ENCODE measurements around the gene TARS3.
A peak's percentile ranks its signal among the peaks of the same experiment; 100 is the strongest.

TARS3 gene

DNA sequence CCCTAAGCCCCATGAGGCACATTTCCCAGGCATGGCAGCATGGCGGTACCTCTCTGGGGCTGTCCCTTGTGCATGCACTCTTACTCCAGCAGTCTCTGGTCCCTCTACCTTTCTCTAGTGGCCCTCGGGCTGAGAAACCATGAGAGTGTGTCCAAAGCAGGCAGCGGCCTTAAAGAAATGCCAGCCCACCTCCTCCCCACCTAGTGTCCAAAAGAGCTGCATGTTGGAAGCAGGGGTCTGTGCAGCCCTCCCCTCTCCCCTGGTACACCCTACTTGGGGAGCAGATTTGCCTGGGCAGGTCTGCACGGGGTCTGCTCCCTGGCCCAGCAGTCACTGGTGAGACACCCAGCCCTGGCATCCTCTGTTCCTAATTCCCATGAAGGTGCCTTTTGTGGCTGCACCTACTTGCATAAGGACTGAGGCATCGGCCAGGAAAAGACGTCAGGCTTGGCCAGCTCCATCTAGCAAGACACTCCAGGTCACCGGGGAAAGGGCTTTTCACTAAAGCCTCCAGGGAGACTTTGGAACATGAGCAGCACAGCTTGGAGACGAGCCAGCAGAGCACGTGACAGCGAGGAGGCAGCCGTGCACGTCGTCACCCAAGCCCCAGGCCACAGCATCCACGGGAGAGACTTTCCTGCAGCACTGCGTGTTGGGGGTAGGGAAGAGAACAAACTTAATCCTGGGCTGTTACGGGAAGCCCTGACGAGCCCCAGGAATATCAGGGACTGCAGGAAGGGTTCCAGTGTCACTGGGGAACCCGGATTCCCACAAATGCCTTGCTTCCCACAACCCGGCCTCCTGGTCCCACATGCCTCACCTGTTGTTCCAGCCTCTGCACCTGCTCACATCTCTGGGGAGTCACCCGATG lies 110.9 kb downstream of the TARS3 start:
- Histone ChIP-seq H3K9me3 (replicated peaks in 1 of 2; ENCODE audit: control insufficient read depth in 2 of 2, insufficient read depth in 1 of 2, low read depth in 1 of 2, low read length in 2 of 2) (no peaks in the 10 kb centered on the region), H3K79me1 (ENCODE audit: low read depth, low read length) (no peaks in the 10 kb centered on the region), H3K18ac (ENCODE audit: low read length) (peak overlapping the region; percentile 61), H3K14ac (ENCODE audit: low read length) (peak overlapping the region; percentile 11), H4K8ac (ENCODE audit: low read depth, low read length) (no peak overlapping the region), H3K4ac (ENCODE audit: low read length) (no peak overlapping the region), H3K4me1 (ENCODE audit: control insufficient read depth in 2 of 2, insufficient read depth in 1 of 2, low read depth in 1 of 2, low read length in 2 of 2) (peaks cover 17 to 28% of the 10 kb centered on the region in 2 donors), H2AFZ (ENCODE audit: low read length) (peak overlapping the region; percentile 57), H3K23ac (ENCODE audit: low read depth, low read length, poor library complexity) (no peak overlapping the region), H3K4me3 (ENCODE audit: low read length in 2 of 2) (no peak overlapping the region), H4K91ac (ENCODE audit: low read depth, low read length, poor library complexity) (no peak overlapping the region), H3K9ac (ENCODE audit: low read depth, low read length, poor library complexity) (no peak overlapping the region), H3K4me2 (ENCODE audit: insufficient read depth, low read length, poor library complexity, severe bottlenecking) (no peak overlapping the region), H3K36me3 (replicated peaks in 1 of 2; ENCODE audit: control insufficient read depth in 2 of 2, insufficient read depth in 2 of 2, low read length in 2 of 2) (no peaks in the 10 kb centered on the region), H2BK12ac (ENCODE audit: low read length) (no peak overlapping the region), H3K27ac (replicated peaks; ENCODE audit: low read length) (no peak overlapping the region), H3K27me3 (ENCODE audit: control insufficient read depth in 3 of 3, insufficient read depth in 3 of 3, low read depth in 1 of 3, low read length in 3 of 3) (no peaks in the 10 kb centered on the region), H2BK5ac (ENCODE audit: low read length) (peak overlapping the region; percentile 69), H2BK15ac (ENCODE audit: low read length) (peak overlapping the region; percentile 82), H2AK5ac (ENCODE audit: low read depth, low read length) (peak overlapping the region; percentile 70), H2BK120ac (ENCODE audit: low read depth, low read length) (peak overlapping the region; percentile 55)
- no CpG with 5 or more reads among the region's 20 CpGs for WGBS, 2 donors (ENCODE audit: extremely low coverage in 2 of 2, insufficient read length in 2 of 2, insufficient replicate concordance in 1 of 2)
- no peak for DNase-seq (ENCODE audit: low spot score)

- peak overlapping the region; percentile 44 for H2BK15ac ChIP-seq (ENCODE audit: low read length)
- H3K4me2 ChIP-seq (ENCODE audit: insufficient read depth, low read length, poor library complexity, severe bottlenecking), result no peak overlapping the region
- no CpG with 5 or more reads among the region's 11 CpGs for WGBS, 2 donors (ENCODE audit: extremely low coverage in 2 of 2, insufficient read length in 2 of 2, insufficient replicate concordance in 1 of 2)
- H3K18ac ChIP-seq (ENCODE audit: low read length), result peak overlapping the region; percentile 35
- no peak overlapping the region for H3K9ac ChIP-seq (ENCODE audit: low read depth, low read length, poor library complexity)
- peak overlapping the region; percentile 69 for H2BK5ac ChIP-seq (ENCODE audit: low read length)
- H2AK5ac ChIP-seq (ENCODE audit: low read depth, low read length), result peak overlapping the region; percentile 70
- no peaks in the 10 kb centered on the region for H3K36me3 ChIP-seq (replicated peaks in 1 of 2; ENCODE audit: control insufficient read depth in 2 of 2, insufficient read depth in 2 of 2, low read length in 2 of 2)
- H3K4me1 ChIP-seq (ENCODE audit: control insufficient read depth in 2 of 2, insufficient read depth in 1 of 2, low read depth in 1 of 2, low read length in 2 of 2), result peaks cover 17 to 28% of the 10 kb centered on the region in 2 donors
- H3K4ac ChIP-seq (ENCODE audit: low read length), result no peak overlapping the region
- H3K27ac ChIP-seq (replicated peaks; ENCODE audit: low read length), result no peak overlapping the region
- no peak for DNase-seq (ENCODE audit: low spot score)
- H3K27me3 ChIP-seq (ENCODE audit: control insufficient read depth in 3 of 3, insufficient read depth in 3 of 3, low read depth in 1 of 3, low read length in 3 of 3), result no peaks in the 10 kb centered on the region
- no peak overlapping the region for H4K8ac ChIP-seq (ENCODE audit: low read depth, low read length)
- H3K23ac ChIP-seq (ENCODE audit: low read depth, low read length, poor library complexity), result no peak overlapping the region
- no peaks in the 10 kb centered on the region for H3K9me3 ChIP-seq (replicated peaks in 1 of 2; ENCODE audit: control insufficient read depth in 2 of 2, insufficient read depth in 1 of 2, low read depth in 1 of 2, low read length in 2 of 2)
- H4K91ac ChIP-seq (ENCODE audit: low read depth, low read length, poor library complexity), result no peak overlapping the region
- peak overlapping the region; percentile 55 for H2BK120ac ChIP-seq (ENCODE audit: low read depth, low read length)
- no peak overlapping the region for H2AFZ ChIP-seq (ENCODE audit: low read length)
- H2BK12ac ChIP-seq (ENCODE audit: low read length), result no peak overlapping the region
- H3K14ac ChIP-seq (ENCODE audit: low read length), result no peak overlapping the region
- H3K79me1 ChIP-seq (ENCODE audit: low read depth, low read length), result no peaks in the 10 kb centered on the region
- no peak overlapping the region for H3K4me3 ChIP-seq (ENCODE audit: low read length in 2 of 2)
Observed at GRCh38 chr15:101612676-101613075, 111.6 kb downstream of the TARS3 start.

GRCh38 chr15:101611580-101612299 lies 112.5 kb downstream of the TARS3 start:
- H2AK5ac ChIP-seq (ENCODE audit: low read depth, low read length), result no peak overlapping the region
- H2BK12ac ChIP-seq (ENCODE audit: low read length), result no peak overlapping the region
- H3K4ac ChIP-seq (ENCODE audit: low read length), result no peak overlapping the region
- no peak overlapping the region for H4K91ac ChIP-seq (ENCODE audit: low read depth, low read length, poor library complexity)
- no peak overlapping the region for H4K8ac ChIP-seq (ENCODE audit: low read depth, low read length)
- H2AFZ ChIP-seq (ENCODE audit: low read length), result no peak overlapping the region
- H3K4me1 ChIP-seq (ENCODE audit: control insufficient read depth in 2 of 2, insufficient read depth in 1 of 2, low read depth in 1 of 2, low read length in 2 of 2), result peaks cover 17 to 28% of the 10 kb centered on the region in 2 donors
- H2BK120ac ChIP-seq (ENCODE audit: low read depth, low read length), result no peak overlapping the region
- no peak overlapping the region for H3K27ac ChIP-seq (replicated peaks; ENCODE audit: low read length)
- peak overlapping the region; percentile 5 for H2BK15ac ChIP-seq (ENCODE audit: low read length)
- H3K23ac ChIP-seq (ENCODE audit: low read depth, low read length, poor library complexity), result peak overlapping the region; percentile 34
- no peaks in the 10 kb centered on the region for H3K9me3 ChIP-seq (replicated peaks in 1 of 2; ENCODE audit: control insufficient read depth in 2 of 2, insufficient read depth in 1 of 2, low read depth in 1 of 2, low read length in 2 of 2)
- H3K36me3 ChIP-seq (replicated peaks in 1 of 2; ENCODE audit: control insufficient read depth in 2 of 2, insufficient read depth in 2 of 2, low read length in 2 of 2), result no peaks in the 10 kb centered on the region
- no peak overlapping the region for H3K9ac ChIP-seq (ENCODE audit: low read depth, low read length, poor library complexity)
- no CpG with 5 or more reads among the region's 10 CpGs for WGBS, 2 donors (ENCODE audit: extremely low coverage in 2 of 2, insufficient read length in 2 of 2, insufficient replicate concordance in 1 of 2)
- no peak overlapping the region for H3K18ac ChIP-seq (ENCODE audit: low read length)
- no peaks in the 10 kb centered on the region for H3K79me1 ChIP-seq (ENCODE audit: low read depth, low read length)
- H3K14ac ChIP-seq (ENCODE audit: low read length), result no peak overlapping the region
- H2BK5ac ChIP-seq (ENCODE audit: low read length), result peak overlapping the region; percentile 56
- H3K4me3 ChIP-seq (ENCODE audit: low read length in 2 of 2), result no peak overlapping the region
- no peak overlapping the region for H3K4me2 ChIP-seq (ENCODE audit: insufficient read depth, low read length, poor library complexity, severe bottlenecking)
- no peaks in the 10 kb centered on the region for H3K27me3 ChIP-seq (ENCODE audit: control insufficient read depth in 3 of 3, insufficient read depth in 3 of 3, low read depth in 1 of 3, low read length in 3 of 3)
- no peak for DNase-seq (ENCODE audit: low spot score)

DNA sequence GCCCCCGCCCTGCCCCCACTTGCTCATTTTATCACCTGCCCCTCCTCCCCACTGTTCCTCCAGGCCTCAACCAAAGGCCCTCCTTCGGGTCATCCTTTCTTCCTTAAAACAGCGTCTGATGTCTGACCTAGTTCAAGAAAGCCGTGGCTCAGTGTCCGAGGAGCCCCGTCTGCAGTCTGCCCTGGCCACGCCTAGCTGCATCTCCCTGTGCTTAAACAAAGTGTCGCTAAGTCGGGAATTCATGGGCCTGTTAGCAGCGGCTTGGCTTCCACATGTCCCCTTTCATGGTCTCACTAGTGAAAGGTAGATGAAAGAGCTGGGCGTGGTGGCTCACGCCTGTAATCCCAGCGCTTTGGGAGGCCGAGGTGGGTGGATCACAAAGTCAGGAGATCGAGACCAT lies 113.3 kb downstream of the TARS3 start:
- no CpG with 5 or more reads among the region's 15 CpGs for WGBS, 2 donors (ENCODE audit: extremely low coverage in 2 of 2, insufficient read length in 2 of 2, insufficient replicate concordance in 1 of 2)
- H3K79me1 ChIP-seq (ENCODE audit: low read depth, low read length), result no peaks in the 10 kb centered on the region
- H3K27ac ChIP-seq (replicated peaks; ENCODE audit: low read length), result no peak overlapping the region
- H3K23ac ChIP-seq (ENCODE audit: low read depth, low read length, poor library complexity), result no peak overlapping the region
- no peak overlapping the region for H3K4me3 ChIP-seq (ENCODE audit: low read length in 2 of 2)
- H3K9me3 ChIP-seq (replicated peaks in 1 of 2; ENCODE audit: control insufficient read depth in 2 of 2, insufficient read depth in 1 of 2, low read depth in 1 of 2, low read length in 2 of 2), result no peaks in the 10 kb centered on the region
- H3K4ac ChIP-seq (ENCODE audit: low read length), result no peak overlapping the region
- no peak overlapping the region for H3K9ac ChIP-seq (ENCODE audit: low read depth, low read length, poor library complexity)
- H2AFZ ChIP-seq (ENCODE audit: low read length), result peak overlapping the region; percentile 67
- no peak overlapping the region for H3K4me2 ChIP-seq (ENCODE audit: insufficient read depth, low read length, poor library complexity, severe bottlenecking)
- no peaks in the 10 kb centered on the region for H3K27me3 ChIP-seq (ENCODE audit: control insufficient read depth in 3 of 3, insufficient read depth in 3 of 3, low read depth in 1 of 3, low read length in 3 of 3)
- no peaks in the 10 kb centered on the region for H3K36me3 ChIP-seq (replicated peaks in 1 of 2; ENCODE audit: control insufficient read depth in 2 of 2, insufficient read depth in 2 of 2, low read length in 2 of 2)
- peak overlapping the region; percentile 17 for H3K14ac ChIP-seq (ENCODE audit: low read length)
- no peak overlapping the region for H2BK120ac ChIP-seq (ENCODE audit: low read depth, low read length)
- DNase-seq (ENCODE audit: low spot score), result no peak
- no peak overlapping the region for H2BK12ac ChIP-seq (ENCODE audit: low read length)
- peak overlapping the region; percentile 34 for H2BK15ac ChIP-seq (ENCODE audit: low read length)
- H3K4me1 ChIP-seq (ENCODE audit: control insufficient read depth in 2 of 2, insufficient read depth in 1 of 2, low read depth in 1 of 2, low read length in 2 of 2), result peaks cover 10 to 20% of the 10 kb centered on the region in 2 donors
- H3K18ac ChIP-seq (ENCODE audit: low read length), result peak overlapping the region; percentile 21
- H2AK5ac ChIP-seq (ENCODE audit: low read depth, low read length), result peak overlapping the region; percentile 74
- no peak overlapping the region for H2BK5ac ChIP-seq (ENCODE audit: low read length)
- H4K8ac ChIP-seq (ENCODE audit: low read depth, low read length), result no peak overlapping the region
- no peak overlapping the region for H4K91ac ChIP-seq (ENCODE audit: low read depth, low read length, poor library complexity)
